Measurements from ENCODE around the gene RSPH1.

DNA sequence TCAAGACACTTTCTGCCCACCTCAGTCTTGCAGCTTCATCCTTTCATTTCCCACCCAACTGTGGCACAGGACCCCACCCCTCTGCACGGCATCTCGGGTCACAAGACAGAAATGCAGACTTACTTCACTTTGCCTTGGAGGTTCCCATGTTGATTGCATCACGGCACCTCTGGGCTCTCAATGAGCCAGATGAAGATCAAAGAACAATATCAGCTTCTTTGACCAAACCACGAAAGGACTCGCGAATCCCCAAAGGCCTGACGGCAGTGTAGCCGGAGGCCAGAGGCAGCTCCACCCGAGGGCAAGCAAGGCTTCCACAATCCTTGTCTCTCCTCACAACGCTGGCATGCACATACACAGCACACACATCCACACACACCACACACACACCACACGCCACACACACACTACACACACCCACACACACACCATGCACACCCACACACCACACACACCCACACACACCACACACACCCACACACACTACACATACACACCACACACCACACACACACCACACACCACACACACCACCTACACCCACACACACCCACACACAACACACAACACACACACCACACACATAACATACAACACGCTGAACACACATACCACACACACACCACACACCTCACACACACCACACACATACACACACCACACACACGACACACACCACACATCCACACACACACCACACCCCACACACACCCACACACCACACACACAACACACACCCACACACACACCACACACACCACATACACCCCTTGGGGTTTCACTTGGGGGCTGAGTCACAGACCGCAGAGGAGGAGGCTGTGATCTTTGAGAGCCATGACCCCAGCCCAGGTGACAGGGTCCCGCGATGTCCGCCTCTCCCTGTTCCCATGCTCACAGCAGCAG lies 56.5 kb downstream of the RSPH1 start:
- TF ChIP-seq TEAD4 (IDR thresholded peaks at IDR 0.05; ENCODE audit: low read depth, low read length): no peak
- no peak for TF ChIP-seq EZH2 (IDR thresholded peaks at IDR 0.05; ENCODE audit: low read depth, low read length, severe bottlenecking)
- TF ChIP-seq, protein P1, sequence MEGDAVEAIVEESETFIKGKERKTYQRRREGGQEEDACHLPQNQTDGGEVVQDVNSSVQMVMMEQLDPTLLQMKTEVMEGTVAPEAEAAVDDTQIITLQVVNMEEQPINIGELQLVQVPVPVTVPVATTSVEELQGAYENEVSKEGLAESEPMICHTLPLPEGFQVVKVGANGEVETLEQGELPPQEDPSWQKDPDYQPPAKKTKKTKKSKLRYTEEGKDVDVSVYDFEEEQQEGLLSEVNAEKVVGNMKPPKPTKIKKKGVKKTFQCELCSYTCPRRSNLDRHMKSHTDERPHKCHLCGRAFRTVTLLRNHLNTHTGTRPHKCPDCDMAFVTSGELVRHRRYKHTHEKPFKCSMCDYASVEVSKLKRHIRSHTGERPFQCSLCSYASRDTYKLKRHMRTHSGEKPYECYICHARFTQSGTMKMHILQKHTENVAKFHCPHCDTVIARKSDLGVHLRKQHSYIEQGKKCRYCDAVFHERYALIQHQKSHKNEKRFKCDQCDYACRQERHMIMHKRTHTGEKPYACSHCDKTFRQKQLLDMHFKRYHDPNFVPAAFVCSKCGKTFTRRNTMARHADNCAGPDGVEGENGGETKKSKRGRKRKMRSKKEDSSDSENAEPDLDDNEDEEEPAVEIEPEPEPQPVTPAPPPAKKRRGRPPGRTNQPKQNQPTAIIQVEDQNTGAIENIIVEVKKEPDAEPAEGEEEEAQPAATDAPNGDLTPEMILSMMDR (IDR thresholded peaks at IDR 0.05; ENCODE audit: control extremely low read depth in 1 of 3, insufficient read depth in 1 of 3, low read depth in 1 of 3, low read length in 3 of 3): no peak
- no peak for TF ChIP-seq TAF1 (IDR thresholded peaks at IDR 0.05; ENCODE audit: low read depth, low read length)
- no peak for TF ChIP-seq PHF8 (conservative IDR thresholded peaks at IDR 0.05; ENCODE audit: low read depth, low read length)
- no peak for TF ChIP-seq RAD21 (IDR thresholded peaks at IDR 0.05 in 1 of 2, conservative IDR thresholded peaks at IDR 0.05 in 1 of 2; ENCODE audit: low read depth in 2 of 2, low read length in 2 of 2)
- no peak for TF ChIP-seq SP1 (IDR thresholded peaks at IDR 0.05; ENCODE audit: low read depth, low read length)
- no peak for TF ChIP-seq JUN (IDR thresholded peaks at IDR 0.05; ENCODE audit: low read depth, low read length)
- no peak for TF ChIP-seq SIX5 (IDR thresholded peaks at IDR 0.05; ENCODE audit: low read depth, low read length)

Data from H1 (cell line).